Epithelial cell of alveolus of lung (primary cell): ENCODE results near the gene CLSTN1. TPM values are rescaled to one million over a fixed set of nuclear protein-coding genes. Genes with fewer than 3 reads are reported as not detected.

Source experiments
- total RNA-seq: library from RNA; depleted of rRNA; stranded (reverse); fragments of >200 nt; gene quantifications from 2 replicates; pipeline ENCODE4 v1.2.1, GENCODE V29; 2015

The CLSTN1 gene
- total RNA-seq = 73.6 and 81.2 TPM in 2 replicates

DNA sequence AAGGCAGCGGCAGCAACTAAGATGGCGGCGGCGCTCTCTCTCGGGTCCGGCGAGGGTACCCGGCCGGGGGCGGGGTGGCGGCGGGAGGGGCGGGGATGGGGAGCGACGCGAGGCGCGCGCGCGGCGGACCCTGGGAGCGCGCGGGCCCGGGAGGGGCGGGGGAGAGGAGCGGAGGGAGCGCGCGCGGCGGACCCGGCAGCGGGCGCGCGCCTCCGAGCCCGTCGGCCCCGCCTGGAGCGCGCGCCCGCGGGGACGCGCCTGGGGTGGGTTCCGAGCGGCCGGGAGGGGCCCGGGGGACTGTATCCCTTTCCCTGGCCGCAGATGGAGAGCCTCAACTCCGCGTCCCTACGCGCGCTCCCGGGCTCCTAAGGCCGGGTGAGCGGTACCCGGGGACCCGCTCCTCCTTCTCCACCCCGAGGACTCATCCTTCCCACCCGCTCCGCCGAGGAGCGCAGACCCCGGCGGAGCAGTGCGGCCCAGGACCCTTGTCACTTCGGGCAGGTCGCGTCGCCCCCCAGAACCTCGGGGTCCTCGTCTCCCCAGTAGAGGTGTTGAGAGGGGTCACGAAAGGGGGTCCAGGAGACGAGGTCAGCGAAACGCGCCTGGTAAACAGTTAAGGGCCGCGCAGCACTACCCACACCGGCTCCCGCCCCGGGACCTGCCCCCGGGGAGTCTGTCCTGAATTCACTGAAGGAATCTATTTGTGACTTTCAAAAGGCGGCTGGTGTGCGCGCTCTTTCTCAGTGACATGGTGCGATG, at the start of gene CLSTN1:
Gene CLSTN1 (minus strand): TSS at position 23 of the 759 bp plus-strand sequence. CDS start 232 bp downstream, outside the sequence.

Other genes with a start within 250 kb of the CLSTN1 start
- gene TMEM201, start 235.1 kb downstream of the CLSTN1 start, total RNA-seq = 8.2 and 9.4 TPM in 2 replicates
- gene PIK3CD, start 172.2 kb downstream of the CLSTN1 start, total RNA-seq = 6.8 and 20.3 TPM in 2 replicates
- 17.6 and 21.4 TPM in 2 replicates for gene CTNNBIP1, start 86.3 kb upstream of the CLSTN1 start, total RNA-seq
- 16.0 and 20.2 TPM in 2 replicates for gene LZIC, start 119.4 kb upstream of the CLSTN1 start, total RNA-seq
- gene NMNAT1, start 119.5 kb upstream of the CLSTN1 start, total RNA-seq = 5.7 and 8.2 TPM in 2 replicates
- not detected in 2 replicates for gene RBP7, start 173.3 kb upstream of the CLSTN1 start, total RNA-seq
- gene UBE4B, start 209.0 kb upstream of the CLSTN1 start, total RNA-seq = 31.0 and 35.4 TPM in 2 replicates